Activated naive CD4-positive, alpha-beta T cell treated with anti-CD3 and anti-CD28 coated beads, Interleukin-2, amount 50 U/mL, for 16 hours (primary cell): ENCODE measurements around the gene PCBD1.

Experiments used
- DNase-seq: peaks from one replicate; pipeline ENCODE4 v3.0.0-alpha.2; 2020

PCBD1 gene

GRCh38 chr10:70917226-70917625 is 28.9 kb upstream of the PCBD1 start:
- no peak for DNase-seq

DNA sequence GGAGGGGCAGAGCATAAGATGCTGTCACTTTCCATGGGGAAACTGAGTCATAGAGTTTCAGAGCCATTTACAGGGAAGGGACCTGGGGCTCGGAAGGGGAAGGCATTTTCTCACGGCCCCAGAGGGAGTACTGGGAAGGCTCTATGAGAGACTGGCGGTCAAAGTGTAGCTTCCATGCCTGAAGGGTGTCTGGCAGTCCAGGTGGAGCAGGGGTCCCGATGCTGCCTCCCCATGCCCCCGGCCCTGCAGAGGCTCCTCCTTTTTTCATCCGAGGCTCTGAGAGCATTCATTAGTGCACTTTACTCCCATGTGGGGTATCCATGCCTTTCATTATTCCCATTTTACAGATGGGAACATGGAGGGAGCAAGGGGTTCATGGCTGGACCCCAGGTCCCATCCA is 27.9 kb upstream of the PCBD1 start:
- no peak for DNase-seq

- no peak for DNase-seq
These were observed 27.4 kb upstream of the PCBD1 start for GRCh38 chr10:70915806-70916205.

- DNase-seq = no peak
These were observed 26.8 kb upstream of the PCBD1 start for GRCh38 chr10:70915206-70915605.

DNA sequence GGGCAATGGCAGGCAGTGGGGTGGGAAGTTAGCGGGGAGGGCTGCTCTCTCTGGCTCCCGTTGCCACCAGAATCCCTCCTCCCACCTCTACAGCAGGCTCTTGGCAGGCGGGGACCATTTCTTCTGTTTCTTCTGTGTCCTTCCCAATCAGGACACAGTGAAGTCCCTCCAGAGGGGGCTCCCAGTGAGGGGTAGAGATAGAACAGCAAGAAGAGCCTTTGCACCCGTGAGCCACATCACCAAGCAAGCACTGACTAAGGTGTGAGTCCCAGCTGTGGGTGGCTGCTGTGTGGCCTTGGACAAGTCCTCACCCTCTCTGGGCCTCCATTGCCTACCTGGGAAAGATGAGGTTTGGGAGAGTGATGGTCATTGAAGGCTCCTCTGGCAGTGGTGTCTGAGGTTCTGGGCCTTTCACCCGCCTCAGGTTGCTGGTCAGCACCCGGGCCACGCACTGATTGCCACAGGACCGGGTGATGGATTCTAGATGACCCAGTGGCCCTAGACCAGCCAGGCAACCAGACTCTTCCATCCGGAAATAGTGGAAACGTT is 26.0 kb upstream of the PCBD1 start:
- no peak for DNase-seq

- no peak for DNase-seq
These were observed 25.5 kb upstream of the PCBD1 start for GRCh38 chr10:70913893-70914240.

DNA sequence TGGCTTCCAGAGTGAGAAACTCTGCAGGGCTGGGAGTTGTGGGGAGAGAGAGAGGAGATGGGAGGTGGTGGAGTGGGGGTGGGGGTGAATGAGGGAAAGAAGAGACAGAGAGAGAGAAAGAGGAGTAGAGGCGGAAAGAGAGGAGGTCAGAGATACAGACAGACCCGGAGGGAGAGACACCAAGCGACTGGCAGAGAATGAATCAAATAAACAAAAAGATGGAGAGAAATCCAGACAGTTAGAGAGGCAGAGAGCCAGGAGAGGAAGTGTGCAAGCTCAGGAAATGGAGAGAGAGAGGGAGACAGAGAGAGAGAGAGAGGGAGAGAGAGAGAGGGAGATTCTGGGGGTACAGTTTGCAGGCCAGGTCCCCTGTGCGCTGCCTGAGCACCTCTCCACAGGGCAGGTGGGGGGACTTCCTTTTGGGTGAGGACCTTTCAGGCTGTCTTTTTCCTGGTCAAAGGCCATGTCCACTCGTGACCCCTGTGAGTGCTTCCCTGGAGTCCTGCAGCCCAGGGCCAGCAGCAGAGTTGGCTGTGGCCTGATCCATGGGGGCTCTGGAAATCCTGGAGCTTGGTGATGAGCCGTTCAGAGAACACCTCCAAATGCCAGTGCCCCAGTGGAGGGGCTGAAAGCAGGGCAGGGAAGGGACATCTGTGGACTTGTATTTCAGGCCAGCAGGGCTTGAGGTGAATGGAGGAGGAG is 25.0 kb upstream of the PCBD1 start:
- DNase-seq = no peak

GRCh38 chr10:70912556-70912955 is 24.2 kb upstream of the PCBD1 start:
- no peak for DNase-seq

GRCh38 chr10:70911386-70911785 is 23.0 kb upstream of the PCBD1 start:
- no peak for DNase-seq

GRCh38 chr10:70910486-70911341 is 22.3 kb upstream of the PCBD1 start:
- no peak for DNase-seq

- no peak for DNase-seq
These were observed 21.1 kb upstream of the PCBD1 start for GRCh38 chr10:70909326-70909935.

GRCh38 chr10:70908406-70909296 is 20.3 kb upstream of the PCBD1 start:
- no peak for DNase-seq

DNA sequence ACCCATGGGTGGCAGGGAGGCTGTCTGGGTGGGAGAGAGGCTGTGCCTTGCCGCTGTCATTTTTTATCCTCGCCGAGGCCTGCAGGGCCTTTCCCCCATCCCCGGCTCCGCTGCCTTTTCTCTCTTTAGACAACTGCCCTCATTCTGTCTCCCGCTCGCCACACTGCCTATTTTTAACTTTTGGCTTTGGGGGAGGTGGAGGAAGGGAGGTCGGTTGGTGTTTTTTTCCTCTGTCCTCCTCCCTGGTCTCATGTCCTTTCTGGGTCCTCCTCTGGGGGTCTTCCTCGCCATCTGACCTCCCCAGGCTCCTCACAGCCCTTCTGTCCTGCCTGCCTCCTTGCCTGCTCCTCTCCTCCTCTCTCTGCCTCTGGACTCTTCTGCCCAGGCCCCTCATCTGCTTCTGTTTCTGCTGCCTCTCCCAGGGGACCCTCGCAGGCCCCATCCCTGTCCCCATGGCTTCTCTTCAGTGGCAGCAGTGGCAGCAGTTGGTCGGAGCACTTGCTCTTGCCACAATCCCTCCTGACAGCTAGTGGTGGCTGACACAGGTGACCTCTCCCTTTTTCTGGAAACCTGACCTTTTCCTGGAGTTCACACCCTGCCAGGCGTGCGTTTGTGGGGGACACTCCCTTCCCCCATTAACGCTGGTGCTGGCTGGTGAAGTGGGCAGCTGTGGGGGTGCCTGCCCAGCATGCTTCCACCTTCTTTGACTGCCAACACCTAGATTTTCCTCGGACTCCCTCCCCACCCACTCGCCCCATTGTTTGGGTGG is 19.5 kb upstream of the PCBD1 start:
- no peak for DNase-seq

DNA sequence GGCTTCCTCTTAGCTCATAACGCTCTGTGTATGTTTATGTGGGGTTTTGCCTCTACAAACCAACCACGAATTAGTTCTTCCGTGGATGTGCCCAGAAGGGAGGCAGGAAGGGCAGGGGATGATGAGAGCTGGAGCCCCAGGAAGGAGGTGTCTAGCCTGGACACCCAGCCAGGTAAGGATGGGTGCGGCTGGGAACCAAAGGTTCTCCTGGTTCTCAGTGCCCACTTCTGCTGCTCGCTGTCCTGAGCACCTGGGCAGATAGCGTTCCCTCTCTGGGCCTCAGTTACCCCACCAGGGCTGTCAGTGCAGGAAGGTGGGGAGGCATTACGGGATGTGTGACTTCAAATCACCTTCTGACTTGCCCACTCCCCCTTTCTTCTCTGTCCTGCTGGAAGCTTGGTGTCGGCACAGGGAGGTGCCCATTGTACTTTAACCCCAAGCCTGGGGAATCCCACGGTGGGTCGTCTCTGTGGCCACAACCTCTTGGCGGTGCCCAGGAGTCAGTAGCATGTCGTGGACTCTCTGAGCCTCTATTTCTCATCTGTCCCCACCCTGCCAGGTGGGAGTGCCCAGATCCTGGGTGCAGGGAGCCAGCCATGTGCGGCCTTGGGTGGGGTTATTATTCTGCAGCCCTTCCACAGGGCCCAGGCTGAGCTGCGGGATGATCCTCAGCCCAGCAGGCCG is 18.7 kb upstream of the PCBD1 start:
- DNase-seq = no peak

DNA sequence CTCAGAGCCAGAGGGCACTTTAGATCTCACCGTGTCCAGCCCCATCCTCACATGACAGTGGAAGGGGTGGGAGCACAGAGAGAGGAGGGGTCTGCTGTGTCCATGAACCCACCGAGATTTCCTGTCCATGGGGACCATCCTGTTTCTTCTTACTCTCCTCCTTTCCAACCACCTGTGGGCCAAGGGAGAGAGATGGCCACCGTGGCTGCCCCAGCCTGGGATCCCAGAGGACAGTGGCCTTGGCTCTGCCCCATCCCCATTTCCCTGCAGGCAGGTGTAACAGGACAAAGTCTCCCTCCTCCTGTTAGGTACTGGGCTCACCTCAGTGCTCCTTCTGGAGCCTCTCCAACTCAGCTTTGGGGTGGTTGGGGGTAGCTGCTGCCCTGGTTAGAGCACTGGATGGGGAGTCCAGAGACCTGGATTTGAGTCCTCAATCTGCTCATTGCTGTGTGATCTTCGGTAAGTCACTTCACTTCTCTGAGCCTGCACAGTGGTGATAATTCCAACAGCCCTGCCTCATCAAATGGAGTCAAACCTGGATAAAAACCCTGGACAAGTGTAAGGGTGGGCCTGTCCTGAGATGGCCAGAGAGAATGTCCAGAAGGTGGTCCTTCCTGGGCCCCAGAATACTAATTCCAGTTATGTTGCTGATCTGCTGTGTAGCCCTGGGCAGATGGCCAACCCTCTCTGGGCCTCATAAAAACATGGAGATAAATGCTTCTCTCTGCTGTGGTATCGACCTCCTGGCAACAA is 17.8 kb upstream of the PCBD1 start:
- DNase-seq = no peak

GRCh38 chr10:70905071-70906021 is 17.0 kb upstream of the PCBD1 start:
- DNase-seq = no peak

DNA sequence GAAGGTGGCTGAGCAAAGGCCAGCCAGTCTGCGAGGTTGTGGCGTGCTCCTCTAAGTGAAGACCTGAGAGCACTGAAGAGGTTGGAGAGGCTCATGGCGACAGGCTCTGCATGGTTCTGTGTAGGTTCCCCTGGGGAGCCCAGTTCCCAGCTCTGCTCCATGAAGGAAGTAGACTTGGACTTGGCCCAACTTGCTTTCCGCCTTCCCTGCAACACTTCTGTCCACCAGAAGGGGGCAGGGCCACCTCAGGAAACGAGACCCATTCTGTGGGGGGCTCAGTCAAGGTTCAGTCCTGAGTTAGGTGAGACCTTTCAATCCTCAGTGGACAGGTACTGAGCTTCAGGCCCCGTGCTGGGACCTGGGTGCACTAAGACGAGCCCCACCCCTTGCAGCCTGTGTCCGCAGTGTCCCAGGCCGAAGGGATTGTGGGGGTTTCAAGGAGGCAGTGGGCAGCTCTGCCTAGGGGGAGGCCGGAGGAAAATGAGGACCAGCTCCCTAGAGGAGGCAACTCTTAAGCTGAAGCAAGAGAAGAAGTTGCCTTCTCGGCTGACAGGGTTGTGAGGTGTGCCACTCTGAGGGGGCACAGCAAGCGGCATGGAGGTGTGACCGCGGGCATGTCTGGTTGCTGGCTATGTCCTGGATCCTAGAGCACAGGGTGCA is 15.0 kb upstream of the PCBD1 start:
- no peak for DNase-seq

DNA sequence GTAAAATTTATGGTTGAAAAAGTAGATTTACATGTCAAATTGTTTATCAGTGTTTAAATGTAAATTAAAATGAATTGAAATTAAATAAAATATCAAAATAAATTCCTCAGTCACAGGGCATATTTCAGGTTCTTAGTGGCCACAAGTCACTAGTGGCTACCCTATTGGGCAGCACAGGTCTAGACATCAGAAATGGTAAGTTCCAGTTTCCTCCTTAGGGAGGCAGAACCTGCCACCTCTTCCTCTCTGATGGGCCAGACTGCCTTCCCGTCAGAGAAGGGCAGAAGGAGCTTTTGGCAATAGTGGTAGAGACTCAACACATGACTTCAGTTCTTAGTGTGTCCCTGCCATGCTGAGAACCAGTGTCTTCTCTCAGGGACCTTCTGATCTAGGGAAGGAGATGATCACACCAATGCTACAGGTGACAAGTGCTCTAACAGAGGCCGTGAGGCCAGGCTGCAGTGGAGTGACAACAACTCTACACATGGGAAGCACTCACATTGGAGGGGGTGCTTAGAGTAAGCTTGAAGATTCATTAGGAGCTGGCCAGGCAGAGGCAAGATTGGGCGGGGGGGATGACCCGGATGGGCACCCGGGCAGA is 14.4 kb upstream of the PCBD1 start:
- no peak for DNase-seq
